ENCODE results near the gene GTF3C4. TPM values are rescaled to one million over a fixed set of nuclear protein-coding genes. Genes with fewer than 3 reads are reported as not detected.
"Not testable (repeated sequence)": the region's sequence is repeated elsewhere in the genome, so short reads cannot be mapped to it uniquely, and the experiment has no call there.

The GTF3C4 gene
- total RNA-seq, 1 donor from 2014 or later, result 15.4 TPM

DNA sequence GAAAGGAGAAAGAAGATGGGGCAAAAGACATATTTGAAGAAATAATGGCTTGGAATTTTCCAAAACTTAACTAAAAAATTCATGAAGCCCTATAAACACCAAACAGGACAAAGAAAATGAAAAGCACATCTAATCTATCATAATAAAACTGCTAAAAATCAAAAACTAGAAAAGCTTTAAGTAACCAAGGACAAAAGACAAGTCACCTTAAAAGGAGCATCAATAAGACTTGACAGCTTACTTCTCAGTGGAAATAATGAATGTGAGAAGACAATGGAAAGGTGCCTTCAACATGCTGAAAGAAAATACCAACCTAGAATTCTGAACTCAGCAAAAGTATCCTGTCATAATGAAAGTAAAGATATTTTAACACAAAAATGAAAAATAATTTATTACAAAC is 27.0 kb downstream of the GTF3C4 start:
- intact Hi-C loops (cut with micrococcal nuclease), result no loop called here

DNA sequence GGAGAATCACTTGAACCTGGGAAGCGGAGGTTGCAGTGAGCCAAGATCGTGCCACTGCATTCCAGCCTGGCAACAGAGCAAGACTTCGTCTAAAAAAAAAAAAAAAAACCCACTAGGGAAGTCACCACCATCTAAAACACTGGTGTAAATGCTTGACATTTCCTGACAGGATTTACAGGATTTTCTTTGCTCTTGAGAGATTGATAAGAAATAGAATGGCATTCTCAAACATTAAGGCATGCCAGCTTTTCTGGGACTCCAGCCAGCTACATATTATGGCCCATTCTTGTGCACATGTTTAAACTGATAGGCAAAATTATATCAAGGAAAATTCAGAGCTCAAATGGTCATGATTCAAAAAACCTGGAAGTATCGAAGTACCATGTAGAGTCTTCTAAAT is 28.7 kb downstream of the GTF3C4 start:
- intact Hi-C loops (cut with micrococcal nuclease), result no loop called here

DNA sequence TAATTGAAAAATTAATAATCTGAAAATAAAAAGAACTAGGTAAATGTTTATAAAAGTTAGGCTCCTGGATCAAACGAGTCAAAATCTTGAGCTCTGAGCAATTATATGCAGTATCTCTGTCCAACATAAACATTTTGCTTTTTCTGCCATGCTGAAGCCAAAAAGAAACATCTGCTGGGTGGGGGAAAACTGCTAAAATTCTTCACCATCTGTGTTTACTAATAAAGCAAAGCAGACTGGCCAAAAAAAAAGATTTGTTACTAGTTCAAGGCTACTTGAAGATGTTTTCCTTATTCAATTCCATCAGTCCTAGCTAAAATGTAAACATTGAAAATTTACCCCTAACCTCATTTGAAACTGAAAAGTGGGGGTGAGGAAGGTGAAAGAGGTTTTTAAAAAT is 29.7 kb downstream of the GTF3C4 start:
- intact Hi-C loops (cut with micrococcal nuclease), result no loop called here

DNA sequence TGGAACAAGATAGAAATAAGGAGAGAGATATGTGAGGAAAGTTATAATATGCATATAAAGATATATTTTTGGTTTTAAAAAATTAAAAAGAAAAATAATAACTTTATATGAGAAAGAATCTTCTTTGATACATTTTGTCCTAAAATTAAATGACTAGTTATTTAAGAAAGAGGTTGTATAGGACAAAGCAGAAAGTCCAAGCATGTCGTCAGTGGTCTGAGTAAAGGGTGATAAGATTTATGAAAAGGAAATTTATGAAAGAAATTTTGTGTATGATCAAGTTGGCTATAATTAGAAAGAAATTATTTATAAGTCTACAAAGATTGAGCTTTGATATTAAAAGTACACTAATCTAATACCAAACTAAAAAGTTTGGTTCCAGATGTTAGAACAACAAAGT is 32.0 kb downstream of the GTF3C4 start:
- intact Hi-C loops (cut with micrococcal nuclease), result no loop called here

DNA sequence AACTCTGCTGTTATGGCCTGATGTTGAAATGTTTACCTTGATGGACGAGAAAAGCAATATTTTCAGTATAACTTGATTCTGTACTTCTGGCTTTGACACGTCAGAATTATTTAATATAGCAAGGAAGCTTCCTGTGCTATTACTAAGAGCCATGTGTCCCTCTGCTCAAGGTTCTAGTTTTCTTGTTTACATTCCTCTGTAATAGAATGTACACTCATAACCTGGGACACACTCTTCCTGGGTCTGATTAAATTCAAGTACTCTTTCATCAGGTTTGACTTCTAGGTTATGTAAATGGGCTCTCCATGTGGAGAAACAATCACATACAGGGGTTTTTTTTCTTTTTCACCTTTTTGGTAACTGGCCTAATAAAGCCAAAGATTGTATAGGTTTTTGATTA is 33.1 kb downstream of the GTF3C4 start:
- intact Hi-C loops (cut with micrococcal nuclease), result no loop called here

DNA sequence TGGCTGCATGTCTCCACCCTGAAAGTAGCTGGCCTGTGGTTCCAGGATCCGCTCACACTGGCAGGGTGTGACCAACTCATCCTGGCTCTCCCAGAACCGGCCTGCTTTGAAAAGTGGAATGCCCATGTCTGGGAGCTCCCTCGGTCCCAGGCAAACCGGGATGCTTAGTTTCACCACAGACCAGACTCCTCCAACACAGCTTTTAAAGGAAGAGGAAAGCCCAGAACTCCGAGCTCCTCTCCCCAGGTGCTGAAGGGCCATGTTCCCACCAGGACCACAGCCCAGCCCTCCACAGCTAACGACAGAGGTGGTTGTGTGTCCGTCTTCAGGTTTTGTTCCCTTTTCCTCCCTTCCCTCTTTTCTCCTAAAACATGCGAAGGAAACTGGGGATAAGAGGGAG is 38.0 kb downstream of the GTF3C4 start:
- intact Hi-C loops (cut with micrococcal nuclease), result no loop called here

DNA sequence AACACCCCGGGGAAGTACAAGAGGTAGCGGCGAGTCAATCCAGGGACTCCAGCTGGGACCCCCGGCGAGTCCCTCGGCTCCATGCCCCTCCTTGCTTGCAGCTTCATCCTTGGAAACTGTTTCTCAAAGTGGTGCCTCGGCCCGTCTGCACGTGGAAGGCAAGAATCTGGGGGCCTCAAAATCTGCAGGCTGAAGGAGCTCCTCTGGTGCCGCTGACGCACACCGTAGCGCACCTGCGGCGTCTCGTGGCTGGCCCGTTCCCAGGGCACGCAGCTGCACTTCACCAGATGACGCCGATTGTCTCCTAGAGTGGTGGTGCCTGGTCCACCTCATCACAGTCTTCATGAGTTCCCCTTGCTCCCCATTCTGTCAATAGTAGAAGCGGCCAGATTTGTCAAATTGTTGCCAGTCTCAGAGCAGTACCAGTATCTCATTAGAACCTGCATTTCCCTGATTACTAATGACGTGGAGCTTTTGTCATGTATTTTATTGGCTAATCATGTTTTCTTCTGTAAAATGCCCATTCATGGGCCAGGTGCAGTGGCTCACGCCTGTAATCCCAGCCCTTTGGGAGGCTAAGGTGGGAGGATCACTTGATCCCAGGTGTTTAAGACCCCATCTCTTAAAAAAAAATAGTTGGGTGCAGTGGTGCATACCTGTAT is 38.6 kb downstream of the GTF3C4 start:
- intact Hi-C loops (cut with micrococcal nuclease), result no loop called here

DNA sequence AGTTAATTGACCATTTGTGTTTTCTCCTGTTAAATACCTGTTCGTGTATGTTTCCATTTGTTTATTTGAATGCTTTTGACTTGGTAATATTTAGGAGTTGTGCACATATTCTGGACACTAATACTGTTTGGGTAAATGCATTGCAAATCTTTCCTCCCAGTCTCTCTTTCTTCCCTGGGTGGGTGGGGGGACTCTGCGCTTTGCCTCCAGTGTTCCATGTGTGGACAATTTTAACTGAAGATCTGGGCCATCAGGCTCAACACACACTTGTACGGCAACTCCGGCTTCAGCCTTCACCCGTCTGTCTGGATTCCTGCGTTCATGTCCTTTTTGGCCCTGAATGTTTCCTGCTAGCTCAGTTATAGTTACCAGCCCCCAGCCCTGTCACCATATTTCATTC is 40.1 kb downstream of the GTF3C4 start:
- intact Hi-C loops (cut with micrococcal nuclease), result no loop called here

DNA sequence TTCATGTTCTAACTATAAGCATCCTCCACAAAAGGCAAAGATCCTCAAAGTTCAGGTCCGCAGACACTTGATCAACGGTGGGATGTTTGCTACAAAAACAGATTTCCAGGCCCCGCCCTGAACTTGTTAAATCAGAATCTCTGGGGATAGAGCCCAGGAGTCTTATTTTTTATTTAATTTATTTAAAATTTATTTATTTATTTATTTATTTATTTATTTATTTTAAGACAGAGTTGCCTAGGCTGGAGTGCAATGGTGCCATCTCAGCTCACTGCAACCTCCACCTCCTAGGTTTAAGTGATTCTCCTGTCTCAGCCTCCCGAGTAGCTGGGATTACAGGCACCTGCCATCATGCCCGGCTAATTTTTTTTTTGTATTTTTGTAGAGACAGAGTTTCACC is 40.9 kb downstream of the GTF3C4 start:
- intact Hi-C loops (cut with micrococcal nuclease), result not testable (repeated sequence)

DNA sequence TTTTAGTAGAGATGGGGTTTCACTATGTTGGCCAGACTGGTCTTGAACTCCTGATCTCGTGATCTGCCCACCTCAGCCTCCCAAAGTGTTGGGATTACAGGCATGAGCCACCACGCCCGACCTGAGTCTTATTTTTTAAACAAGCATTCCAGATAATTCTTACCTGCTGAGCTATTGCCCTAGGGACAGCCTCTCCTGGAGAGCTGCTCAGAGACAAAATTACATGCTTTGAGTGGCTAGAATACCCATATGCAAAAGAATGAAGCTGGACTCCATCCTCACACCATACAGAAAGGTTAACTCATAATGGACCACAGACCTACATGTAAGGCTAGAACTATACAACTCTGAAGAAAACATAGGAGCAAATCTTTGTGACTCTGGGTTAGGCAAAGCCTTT is 41.6 kb downstream of the GTF3C4 start:
- intact Hi-C loops (cut with micrococcal nuclease), result no loop called here

DNA sequence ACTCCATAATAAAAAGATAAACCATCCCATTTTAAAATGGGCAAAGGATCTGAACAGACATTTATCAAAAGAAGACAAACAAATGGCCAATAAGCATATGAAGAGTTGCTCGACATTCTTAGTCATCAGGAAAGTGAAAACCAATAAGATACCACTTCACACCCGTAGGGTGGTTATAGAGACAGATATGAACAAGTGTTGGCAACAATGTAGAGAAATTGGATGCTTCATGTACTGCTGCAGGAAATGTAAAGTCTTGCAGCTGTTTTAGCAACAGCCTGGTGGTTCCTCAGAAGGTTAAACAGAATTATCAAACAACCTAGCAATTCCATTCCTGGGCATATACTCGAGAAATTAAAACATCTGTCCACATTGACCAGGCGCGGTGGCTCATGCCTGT is 42.5 kb downstream of the GTF3C4 start:
- intact Hi-C loops (cut with micrococcal nuclease), result no loop called here

DNA sequence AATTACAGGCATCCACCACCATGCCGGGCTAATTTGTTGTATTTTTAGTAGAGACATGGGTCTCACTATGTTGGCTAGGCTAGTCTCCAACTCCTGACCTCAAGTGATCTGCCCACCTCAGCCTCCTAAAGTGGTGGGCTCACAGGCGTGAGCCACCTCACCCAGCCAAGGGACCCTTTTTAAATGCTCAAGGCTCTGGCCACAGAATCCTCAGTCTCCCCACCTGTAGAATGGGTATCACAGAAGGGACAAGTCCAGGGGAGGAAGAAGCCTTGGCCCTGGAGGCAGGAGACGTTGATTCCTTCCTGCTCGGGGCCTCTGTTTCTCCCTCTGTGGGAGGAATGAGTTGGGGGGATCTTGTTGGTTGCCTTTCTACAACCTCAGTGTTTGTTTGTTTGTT is 45.7 kb downstream of the GTF3C4 start:
- intact Hi-C loops (cut with micrococcal nuclease), result no loop called here

DNA sequence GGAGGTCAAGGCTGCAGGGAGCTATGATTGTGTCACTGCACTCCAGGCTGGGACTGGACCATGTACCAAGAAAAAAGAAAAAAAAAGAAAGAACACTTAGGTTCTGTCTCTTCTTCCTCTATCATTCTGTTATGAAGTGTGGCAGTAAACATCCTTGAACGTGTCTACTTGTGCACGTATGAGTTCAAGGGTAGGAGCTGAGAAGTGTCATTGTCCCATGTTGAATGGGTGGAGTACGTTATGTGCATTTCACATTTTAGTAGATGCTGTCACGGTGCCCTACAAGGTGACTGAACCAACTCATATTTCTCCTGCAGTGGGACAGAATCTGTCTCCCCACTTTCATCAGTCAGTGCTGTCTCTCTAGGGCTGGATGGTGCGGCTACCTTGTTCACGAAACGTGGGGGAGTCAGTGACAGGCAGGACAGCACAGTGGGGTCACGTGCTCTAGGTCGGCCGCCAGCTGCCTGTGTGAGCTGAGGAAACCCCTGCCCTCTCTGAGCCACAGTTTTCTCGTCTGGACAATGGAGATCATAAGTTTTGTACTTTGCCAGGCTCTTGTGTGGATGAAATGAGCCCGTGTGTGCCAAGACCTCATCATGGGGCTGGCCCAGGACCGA is 47.2 kb downstream of the GTF3C4 start:
- intact Hi-C loops (cut with micrococcal nuclease), result no loop called here

DNA sequence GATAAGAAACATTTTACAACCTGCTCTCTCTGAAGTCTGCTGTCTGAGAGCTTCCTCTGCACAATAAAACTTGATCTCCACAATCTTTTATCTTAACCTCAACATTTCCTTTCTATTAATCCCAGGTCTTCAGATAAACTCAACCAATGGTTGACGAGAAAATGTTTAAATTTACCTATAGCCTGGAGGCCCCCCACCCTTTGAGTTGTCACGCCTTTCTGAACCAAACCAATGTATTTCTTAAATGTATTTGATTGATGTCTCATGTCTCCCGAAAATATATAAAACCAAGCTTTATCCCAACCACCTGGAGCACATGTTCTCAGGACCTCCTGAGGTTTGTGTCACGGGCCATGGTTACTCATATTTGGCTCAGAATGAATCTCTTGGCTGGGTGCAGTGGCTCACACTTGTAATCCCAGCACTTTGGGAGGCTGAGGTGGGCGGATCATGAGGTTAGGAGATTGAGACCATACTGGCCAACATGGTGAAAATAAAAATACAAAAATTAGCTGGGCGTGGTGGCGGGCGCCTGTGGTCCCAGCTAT is 48.2 kb downstream of the GTF3C4 start:
- intact Hi-C loops (cut with micrococcal nuclease), result not testable (repeated sequence)

DNA sequence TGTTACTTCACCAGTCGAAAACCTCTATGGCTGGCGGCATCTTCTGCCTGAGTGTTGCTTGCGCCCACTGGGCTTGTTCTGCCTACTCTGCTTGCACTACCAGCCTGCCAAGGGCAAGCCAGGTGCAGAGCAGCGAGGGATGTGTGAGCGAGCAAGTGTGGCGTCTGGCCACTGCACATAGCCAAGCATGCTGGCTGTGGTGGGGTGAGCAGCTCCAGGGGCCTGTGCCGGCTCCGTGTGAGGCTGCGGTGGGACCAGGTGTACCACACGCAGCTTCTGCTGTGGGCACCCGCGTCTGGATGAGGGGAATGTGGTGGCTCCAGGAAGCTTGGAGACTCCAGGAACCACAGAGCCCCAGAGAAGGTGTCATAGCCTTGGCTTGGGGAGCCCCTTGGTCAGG is 51.4 kb downstream of the GTF3C4 start:
- intact Hi-C loops (cut with micrococcal nuclease), result no loop called here

DNA sequence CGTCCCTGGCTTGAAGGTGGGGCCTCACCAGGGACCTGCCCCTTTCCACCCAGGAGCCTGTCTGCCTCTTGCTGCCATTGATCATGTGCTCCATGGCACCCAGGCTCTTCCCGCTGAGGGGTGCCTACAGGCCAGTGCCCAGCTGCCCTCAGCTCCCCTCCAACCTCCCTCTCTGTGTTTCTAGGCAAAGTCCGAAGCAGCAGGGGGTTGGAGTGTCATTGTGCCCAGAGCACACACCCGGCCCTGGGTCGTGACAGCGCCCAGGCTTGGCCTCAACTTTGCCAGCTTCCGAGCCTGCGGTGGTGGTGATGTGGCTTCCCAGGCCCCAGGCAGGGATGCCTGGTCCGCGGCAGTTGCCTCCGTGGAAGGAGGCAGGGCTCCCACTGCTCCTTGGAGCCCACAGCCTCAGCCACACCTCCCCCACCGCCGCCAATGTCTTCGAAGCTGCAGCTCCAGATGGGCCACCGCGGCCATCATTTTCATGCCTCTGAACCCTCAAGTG is 52.4 kb downstream of the GTF3C4 start:
- intact Hi-C loops (cut with micrococcal nuclease), result no loop called here

DNA sequence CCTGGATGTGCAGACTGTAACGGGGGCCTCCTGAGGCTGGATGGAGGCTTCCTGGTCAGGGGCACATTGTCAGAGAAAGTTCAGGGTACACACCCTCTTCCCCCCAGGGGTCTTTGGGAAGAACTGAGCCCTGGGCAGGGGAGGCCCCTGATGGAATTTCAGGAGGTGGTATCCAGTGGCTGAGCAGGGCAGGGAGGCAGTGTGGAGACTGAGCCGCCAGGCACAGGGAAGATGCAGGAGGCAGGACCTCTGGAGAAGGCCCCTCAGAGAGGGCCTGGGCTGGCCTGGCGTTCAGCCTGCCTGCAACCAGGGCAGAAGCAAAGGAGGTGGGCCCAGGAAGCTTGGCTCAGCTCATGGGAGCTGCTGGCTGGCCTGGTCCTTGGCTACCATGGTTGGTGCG is 53.5 kb downstream of the GTF3C4 start:
- intact Hi-C loops (cut with micrococcal nuclease), result no loop called here

DNA sequence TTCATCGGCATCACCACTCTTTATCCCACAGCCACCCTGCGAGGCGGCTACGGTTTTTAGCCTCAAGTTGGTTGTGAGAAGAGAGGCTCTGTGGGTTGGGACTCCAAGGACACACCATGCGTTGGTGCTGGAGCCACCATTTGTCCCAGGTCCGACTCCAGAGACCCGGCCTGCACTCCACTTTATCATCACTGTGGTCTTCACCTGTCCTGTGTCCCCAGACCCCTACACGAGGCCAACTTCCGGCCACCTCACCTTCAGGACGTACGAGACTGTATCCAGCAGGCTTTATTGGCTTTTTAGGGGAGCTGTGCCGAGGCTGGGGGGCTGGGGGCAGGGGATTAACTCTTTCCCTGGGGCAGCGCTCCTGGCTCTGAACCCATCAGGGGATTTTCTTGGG is 55.0 kb downstream of the GTF3C4 start:
- intact Hi-C loops (cut with micrococcal nuclease), result no loop called here

DNA sequence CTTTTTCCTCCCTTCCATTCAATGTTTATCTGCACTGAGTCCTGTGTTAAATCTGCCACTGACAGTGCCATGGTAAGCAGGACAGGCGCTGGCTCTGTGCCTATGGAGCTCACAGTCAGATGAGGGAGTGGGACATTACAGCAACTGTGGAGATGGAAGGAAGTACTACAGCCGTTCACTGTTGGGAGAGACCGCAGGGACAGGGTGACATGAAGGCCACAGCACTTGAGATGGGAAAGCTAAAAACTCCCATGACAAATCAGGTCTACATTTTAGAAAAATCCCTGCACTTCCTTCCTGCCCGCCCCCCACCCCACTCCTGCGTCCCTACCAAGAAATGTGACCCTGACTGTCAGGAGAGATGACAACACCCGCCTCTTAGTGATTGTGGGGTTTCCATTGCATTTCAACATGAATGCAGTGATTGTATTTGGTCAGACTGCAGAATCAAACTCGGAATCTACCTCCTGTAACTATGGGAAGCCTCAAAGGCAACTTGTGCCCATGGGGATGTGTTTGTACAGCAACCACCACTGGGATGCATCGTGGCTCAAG is 56.4 kb downstream of the GTF3C4 start:
- intact Hi-C loops (cut with micrococcal nuclease), result no loop called here

DNA sequence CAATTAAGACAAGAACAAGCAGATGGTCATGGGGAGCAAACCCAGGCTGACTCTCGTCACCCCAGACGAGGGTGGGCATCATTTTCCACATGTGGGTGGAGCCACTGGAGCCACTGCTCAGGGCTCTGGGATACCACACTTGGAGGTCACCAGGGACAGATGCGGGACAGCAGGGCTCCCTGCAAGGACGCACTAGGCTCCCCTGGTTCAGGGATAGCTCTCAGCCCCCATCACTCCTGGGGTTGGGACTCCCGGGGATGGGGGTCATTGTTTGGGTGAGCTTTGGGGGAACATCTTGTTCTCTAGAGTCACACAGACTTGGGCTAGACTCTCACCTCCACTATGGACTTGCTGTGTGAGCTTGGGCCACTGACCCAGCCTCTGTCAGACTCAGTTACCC is 57.8 kb downstream of the GTF3C4 start:
- intact Hi-C loops (cut with micrococcal nuclease), result no loop called here

DNA sequence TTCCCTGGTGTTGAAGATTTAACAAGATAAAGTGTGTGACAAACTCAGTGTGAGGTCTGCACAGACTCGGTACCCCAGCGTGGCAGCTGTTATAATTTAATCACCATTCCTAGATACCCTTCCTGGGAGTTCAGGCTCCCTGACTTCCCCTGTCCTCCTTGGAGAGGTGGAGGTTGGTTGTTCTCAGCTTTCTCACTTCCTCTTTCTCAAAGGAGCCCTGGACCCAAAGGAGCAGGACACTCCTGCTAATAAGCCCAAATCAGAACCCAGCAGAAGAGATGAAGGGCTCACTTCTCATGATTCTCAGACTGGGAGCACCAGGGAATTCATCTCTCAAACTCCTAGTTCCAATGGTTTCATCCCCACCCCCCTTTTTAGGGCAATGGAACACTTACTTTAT is 58.2 kb downstream of the GTF3C4 start:
- intact Hi-C loops (cut with micrococcal nuclease), result no loop called here

DNA sequence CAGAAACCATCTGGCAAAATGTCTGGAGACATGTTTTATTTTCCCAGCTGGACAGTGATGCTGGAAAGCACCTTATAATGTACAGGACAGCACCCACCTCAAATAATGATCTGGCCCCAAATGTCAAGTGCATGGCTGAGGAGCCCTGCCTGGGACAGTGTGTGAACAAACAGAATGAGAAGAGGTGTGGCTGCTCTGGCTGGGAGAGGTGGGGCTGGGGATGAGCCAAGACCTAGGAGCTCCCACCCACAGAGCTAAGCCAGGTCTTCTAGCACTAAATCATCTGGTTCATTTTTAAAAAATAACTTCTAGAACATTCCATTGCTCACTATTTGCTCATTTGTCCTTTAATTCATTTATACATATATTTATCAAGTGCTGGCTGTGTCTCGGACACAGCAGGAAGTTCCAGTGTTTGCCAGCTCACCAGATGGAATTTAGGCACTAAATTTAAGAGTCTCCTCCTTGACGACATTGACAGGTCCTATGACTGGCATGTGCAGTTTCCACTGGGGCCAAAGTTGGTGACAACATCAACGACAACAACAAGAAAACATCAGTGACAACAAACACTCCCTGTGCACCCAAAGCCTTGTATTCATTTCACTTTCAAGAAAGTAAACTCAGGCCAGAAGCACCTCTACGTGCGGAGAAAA is 59.1 kb downstream of the GTF3C4 start:
- intact Hi-C loops (cut with micrococcal nuclease), result no loop called here

Data from T-helper 2 cell treated with Interferon-gamma antibody and Interleukin-4, amounts not matched to agents 100 ng/mL and 5 ng/mL, for 36 hours (primary cell).